Panc1 (cell line): ENCODE measurements around the gene FOXP2.

Experiments
- CTCF ChIP-seq: fragments of 450-650 bp; IDR thresholded peaks from 2 replicates; pipeline ENCODE4 v1.5.1; 2017; ENCODE audit warnings: mild to moderate bottlenecking
- POLR2AphosphoS5 ChIP-seq: IDR thresholded peaks from 2 replicates; pipeline ENCODE4 v1.6.1; 2012; ENCODE audit warnings: mild to moderate bottlenecking, low read depth, low read length, moderate library complexity

- TF ChIP-seq CTCF (no peak), POLR2AphosphoS5 (no peak)
These were observed 92.8 kb downstream of the FOXP2 start for GRCh38 chr7:114507381-114507780.
